ENCODE measurements around the gene PCDHA4.
"Not testable (repeated sequence)": the region's sequence is repeated elsewhere in the genome, so short reads cannot be mapped to it uniquely, and the experiment has no call there.

PCDHA4 gene

DNA sequence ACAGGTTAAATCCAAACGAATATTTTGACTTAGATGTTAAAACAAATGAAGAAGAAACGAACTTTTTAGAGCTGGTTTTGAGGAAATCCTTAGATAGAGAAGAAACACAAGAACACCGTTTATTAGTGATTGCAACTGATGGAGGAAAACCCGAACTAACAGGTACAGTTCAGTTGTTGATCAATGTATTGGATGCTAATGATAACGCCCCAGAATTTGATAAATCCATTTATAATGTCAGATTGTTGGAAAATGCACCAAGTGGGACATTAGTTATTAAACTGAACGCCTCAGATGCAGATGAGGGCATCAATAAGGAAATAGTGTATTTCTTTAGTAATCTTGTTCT lies 15.4 kb downstream of the PCDHA4 start:
- DNase-seq, result no peak

DNA sequence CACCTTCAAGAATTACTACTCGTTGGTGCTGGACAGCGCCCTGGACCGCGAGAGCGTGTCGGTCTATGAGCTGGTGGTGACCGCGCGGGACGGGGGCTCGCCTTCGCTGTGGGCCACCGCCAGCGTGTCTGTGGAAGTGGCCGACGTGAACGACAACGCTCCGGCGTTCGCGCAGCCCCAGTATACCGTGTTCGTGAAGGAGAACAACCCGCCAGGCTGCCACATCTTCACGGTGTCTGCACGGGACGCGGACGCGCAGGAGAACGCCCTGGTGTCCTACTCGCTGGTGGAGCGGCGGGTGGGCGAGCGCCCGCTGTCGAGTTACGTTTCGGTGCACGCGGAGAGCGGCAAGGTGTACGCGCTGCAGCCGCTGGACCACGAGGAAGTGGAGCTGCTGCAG lies 16.1 kb downstream of the PCDHA4 start:
- DNase-seq, result not testable (repeated sequence)

DNA sequence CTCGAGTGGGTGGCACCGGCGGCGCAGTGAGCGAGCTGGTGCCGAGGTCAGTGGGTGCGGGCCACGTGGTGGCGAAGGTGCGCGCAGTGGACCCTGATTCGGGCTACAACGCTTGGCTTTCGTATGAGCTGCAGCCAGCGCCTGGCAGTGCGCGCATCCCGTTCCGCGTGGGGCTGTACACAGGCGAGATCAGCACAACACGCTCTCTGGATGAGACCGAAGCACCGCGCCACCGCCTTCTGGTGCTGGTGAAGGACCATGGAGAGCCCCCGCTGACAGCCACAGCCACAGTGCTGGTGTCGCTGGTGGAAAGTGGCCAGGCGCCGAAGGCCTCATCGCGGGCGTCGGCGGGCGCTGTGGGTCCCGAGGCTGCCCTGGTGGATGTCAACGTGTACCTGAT lies 16.6 kb downstream of the PCDHA4 start:
- no peak for DNase-seq

DNA sequence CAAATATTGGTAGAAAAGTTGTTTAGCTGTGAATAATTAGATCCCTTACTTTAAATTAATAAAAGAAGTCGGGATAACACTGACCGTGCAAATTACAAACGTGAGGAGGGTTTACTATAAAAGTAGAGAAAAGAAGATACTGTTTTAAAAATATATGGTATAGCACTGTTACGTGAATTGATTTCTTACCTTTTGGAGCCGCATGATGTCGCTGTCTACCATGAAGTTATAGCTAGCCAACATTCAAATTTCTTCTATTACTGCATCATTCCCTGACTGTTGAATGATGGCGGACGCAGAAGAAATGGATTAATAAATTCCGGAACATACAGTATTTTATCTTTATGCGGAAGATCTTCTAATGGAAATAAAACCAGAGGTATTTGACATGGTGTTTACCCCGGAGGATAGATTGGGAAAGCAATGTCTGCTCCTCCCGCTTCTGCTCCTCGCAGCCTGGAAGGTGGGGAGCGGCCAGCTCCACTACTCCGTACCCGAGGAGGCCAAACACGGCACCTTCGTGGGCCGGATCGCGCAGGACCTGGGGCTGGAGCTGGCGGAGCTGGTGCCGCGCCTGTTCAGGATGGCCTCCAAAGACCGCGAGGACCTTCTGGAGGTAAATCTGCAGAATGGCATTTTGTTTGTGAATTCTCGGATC lies 21.0 kb downstream of the PCDHA4 start, which contains the start of gene PCDHA6:
Gene PCDHA6, plus strand, starts transcription at position 257 of the 658 bp plus-strand sequence. Its CDS starts 132 bp downstream, at position 389.
- no peak for DNase-seq

DNA sequence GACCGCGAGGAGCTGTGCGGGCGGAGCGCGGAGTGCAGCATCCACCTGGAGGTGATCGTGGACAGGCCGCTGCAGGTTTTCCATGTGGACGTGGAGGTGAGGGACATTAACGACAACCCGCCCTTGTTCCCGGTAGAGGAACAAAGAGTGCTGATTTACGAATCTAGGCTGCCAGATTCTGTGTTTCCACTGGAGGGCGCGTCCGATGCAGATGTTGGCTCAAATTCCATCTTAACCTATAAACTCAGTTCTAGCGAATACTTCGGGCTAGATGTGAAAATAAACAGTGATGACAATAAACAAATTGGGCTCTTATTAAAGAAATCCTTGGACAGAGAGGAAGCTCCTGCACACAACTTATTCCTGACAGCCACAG lies 21.5 kb downstream of the PCDHA4 start:
- no peak for DNase-seq

DNA sequence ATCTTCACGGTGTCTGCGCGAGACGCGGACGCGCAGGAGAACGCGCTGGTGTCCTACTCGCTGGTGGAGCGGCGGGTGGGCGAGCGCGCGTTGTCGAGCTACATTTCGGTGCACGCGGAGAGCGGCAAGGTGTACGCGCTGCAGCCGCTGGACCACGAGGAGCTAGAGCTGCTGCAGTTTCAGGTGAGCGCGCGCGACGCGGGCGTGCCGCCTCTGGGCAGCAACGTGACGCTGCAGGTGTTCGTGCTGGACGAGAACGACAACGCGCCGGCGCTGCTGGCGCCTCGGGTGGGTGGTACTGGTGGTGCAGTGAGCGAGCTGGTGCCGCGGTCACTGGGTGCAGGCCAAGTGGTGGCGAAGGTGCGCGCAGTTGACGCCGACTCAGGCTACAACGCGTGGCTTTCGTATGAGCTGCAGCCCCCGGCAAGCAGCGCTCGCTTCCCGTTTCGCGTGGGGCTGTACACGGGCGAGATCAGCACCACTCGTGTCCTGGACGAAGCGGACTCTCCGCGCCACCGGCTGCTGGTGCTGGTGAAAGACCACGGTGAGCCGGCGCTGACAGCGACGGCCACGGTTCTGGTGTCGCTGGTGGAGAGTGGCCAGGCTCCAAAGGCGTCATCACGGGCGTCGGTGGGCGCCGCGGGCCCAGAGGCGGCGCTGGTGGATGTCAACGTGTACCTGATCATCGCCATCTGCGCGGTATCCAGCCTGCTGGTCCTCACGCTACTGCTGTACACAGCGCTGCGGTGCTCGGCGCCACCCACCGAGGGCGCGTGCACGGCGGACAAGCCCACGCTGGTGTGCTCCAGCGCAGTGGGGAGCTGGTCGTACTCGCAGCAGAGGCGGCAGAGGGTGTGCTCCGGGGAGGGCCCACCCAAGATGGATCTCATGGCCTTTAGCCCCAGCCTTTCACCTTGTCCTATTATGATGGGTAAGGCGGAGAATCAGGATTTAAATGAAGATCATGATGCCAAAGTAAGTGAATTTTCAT lies 22.9 kb downstream of the PCDHA4 start:
- not testable (repeated sequence) for DNase-seq

DNA sequence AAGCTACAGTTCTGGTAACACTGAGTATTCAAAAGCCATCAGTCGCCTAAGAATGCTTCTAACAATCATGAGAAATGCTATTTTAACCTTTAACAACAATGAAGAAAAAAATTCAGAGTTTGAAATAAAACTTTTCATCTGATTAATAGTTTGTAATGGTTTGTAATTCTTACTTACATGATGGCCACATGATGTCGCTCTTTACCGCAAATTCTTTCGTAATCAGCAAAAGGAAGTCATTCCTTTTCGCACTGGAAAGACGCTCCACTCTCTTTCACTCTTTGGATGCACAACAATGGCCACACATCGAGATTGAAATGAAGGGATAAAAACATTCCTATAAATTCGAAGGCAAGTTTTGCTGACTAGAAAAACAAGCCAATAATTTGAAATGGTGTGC lies 27.1 kb downstream of the PCDHA4 start, which contains the start of gene PCDHA7:
Gene PCDHA7, plus strand, starts transcription at position 277 of the 400 bp plus-strand sequence. Its CDS starts 115 bp downstream, at position 392.
- DNase-seq, result no peak

DNA sequence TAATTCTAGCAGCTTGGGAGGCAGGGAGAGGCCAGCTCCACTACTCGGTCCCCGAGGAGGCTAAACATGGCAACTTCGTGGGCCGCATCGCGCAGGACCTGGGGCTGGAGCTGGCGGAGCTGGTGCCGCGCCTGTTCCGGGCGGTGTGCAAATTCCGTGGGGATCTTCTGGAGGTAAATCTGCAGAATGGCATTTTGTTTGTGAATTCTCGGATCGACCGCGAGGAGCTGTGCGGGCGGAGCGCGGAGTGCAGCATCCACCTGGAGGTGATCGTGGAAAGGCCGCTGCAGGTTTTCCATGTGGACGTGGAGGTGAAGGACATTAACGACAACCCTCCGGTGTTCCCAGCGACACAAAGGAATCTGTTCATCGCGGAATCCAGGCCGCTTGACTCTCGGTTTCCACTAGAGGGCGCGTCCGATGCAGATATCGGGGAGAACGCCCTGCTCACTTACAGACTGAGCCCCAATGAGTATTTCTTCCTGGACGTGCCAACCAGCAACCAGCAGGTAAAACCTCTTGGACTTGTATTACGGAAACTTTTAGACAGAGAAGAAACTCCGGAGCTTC lies 27.7 kb downstream of the PCDHA4 start:
- DNase-seq, result not testable (repeated sequence)

DNA sequence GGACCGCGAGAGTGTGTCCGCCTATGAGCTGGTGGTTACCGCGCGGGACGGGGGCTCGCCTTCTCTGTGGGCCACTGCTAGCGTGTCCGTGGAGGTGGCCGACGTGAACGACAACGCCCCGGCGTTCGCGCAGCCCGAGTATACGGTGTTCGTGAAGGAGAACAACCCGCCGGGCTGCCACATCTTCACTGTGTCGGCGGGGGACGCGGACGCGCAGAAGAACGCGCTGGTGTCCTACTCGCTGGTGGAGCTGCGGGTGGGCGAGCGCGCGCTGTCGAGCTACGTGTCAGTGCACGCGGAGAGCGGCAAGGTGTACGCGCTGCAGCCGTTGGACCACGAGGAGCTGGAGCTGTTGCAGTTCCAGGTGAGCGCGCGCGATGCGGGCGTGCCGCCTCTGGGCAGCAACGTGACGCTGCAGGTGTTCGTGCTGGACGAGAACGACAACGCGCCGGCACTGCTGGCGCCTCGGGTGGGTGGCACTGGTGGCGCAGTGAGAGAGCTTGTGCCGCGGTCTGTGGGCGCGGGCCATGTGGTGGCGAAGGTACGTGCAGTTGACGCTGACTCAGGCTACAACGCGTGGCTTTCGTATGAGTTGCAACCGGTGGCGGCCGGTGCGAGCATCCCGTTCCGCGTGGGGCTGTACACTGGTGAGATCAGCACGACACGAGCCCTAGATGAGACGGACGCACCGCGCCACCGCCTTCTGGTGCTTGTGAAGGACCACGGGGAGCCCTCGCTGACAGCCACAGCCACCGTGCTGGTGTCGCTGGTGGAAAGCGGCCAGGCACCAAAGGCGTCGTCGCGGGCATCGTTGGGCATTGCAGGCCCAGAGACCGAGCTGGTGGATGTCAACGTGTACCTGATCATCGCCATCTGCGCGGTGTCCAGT lies 29.0 kb downstream of the PCDHA4 start:
- no peak for DNase-seq

DNA sequence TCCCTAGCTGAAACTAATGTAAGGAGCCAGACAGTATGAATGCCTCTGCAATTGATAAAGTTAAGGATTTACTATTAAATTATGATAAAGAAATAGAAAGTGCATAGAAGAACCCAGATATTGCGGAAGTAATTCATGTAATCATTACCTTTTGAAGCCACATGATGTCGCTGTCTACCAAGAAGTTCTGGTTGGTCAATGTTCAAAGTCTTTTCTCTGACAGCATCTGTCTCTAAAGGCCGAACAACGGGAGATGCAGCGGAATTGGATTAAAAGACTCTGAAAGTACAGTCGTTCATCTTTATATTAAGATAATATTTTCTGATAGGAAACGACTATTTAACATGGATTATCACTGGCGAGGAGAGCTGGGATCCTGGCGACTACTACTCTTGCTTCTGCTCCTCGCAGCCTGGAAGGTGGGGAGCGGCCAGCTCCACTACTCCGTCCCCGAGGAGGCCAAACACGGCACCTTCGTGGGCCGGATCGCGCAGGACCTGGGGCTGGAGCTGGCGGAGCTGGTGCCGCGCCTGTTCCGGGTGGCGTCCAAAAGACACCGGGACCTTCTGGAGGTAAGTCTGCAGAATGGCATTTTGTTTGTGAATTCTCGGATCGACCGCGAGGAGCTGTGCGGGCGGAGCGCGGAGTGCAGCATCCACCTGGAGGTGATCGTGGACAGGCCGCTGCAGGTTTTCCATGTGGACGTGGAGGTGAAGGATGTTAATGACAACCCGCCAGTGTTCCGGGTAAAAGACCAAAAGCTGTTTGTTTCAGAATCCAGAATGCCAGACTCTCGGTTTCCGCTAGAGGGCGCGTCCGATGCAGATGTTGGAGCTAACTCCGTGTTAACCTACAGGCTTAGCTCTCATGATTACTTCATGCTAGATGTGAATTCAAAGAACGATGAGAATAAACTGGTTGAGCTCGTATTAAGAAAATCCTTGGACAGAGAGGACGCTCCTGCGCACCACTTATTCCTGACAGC lies 34.4 kb downstream of the PCDHA4 start, which contains the start of gene PCDHA8:
Gene PCDHA8, plus strand, starts transcription at position 210 of the 985 bp plus-strand sequence. Its CDS starts 135 bp downstream, at position 345.
- peak; percentile 8 for DNase-seq

DNA sequence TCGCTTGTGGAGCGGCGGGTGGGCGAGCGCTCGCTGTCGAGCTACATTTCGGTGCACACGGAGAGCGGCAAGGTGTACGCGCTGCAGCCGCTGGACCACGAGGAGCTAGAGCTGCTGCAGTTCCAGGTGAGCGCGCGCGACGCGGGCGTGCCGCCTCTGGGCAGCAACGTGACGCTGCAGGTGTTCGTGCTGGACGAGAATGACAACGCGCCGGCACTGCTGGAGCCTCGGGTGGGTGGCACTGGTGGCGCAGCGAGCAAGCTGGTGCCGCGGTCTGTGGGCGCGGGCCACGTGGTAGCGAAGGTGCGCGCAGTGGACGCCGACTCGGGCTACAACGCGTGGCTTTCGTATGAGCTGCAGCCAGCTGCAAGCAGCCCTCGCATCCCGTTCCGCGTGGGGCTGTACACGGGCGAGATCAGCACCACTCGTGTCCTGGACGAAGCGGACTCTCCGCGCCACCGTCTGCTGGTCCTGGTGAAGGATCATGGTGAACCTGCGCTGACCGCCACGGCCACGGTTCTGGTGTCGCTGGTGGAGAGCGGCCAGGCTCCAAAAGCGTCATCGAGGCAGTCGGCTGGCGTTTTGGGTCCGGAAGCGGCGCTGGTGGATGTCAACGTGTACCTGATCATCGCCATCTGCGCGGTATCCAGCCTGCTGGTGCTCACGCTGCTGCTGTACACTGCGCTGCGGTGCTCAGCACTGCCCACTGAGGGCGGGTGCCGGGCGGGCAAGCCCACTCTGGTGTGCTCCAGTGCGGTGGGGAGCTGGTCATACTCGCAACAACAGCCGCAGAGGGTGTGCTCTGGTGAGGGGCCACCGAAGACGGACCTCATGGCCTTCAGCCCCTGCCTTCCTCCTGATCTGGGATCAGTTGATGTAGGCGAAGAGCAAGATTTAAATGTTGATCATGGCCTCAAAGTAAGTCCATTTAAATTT lies 36.2 kb downstream of the PCDHA4 start:
- no peak for DNase-seq

DNA sequence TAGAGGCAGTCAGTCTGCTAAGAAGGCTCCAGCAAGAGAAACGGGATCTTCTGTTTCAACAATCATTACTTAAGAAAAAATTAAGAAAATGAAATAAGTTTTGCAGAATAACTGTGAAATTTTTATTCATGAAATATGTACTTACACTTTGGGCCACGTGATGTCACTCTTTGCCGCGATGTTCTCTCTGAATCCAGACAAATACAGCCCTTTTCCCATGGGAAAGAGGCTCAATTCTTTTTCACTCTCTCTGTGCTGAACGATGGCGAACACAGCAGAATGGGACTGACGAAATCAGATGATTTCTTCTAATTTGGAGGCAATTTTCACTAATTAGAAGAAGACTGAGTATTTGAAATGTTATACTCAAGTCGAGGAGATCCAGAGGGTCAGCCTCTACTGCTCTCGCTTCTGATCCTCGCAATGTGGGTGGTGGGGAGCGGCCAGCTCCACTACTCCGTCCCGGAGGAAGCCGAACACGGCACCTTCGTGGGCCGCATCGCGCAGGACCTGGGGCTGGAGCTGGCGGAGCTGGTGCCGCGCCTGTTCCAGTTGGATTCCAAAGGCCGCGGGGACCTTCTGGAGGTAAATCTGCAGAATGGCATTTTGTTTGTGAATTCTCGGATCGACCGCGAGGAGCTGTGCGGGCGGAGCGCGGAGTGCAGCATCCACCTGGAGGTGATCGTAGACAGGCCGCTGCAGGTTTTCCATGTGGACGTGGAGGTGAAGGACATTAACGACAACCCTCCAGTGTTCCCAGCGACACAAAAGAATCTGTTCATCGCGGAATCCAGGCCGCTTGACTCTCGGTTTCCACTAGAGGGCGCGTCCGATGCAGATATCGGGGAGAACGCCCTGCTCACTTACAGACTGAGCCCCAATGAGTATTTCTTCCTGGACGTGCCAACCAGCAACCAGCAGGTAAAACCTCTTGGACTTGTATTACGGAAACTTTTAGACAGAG lies 41.6 kb downstream of the PCDHA4 start, which contains the start of gene PCDHA9:
Gene PCDHA9, plus strand, starts transcription at position 244 of the 964 bp plus-strand sequence. Its CDS starts 114 bp downstream, at position 358.
- DNase-seq, result not testable (repeated sequence)

DNA sequence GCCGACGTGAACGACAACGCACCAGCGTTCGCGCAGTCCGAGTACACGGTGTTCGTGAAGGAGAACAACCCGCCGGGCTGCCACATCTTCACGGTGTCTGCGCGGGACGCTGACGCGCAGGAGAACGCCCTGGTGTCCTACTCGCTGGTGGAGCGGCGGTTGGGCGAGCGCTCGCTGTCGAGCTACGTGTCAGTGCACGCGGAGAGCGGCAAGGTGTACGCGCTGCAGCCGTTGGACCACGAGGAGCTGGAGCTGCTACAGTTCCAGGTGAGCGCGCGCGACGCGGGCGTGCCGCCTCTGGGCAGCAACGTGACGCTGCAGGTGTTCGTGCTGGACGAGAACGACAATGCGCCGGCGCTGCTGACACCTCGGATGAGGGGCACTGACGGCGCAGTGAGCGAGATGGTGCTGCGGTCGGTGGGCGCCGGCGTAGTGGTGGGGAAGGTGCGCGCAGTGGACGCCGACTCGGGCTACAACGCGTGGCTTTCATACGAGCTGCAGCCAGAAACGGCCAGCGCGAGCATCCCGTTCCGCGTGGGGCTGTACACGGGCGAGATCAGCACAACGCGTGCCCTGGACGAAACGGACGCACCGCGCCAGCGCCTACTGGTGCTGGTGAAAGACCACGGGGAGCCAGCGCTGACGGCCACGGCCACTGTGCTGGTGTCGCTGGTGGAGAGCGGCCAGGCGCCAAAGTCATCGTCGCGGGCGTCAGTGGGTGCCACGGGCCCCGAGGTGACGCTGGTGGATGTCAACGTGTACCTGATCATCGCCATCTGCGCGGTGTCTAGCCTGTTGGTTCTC lies 43.2 kb downstream of the PCDHA4 start:
- not testable (repeated sequence) for DNase-seq

DNA sequence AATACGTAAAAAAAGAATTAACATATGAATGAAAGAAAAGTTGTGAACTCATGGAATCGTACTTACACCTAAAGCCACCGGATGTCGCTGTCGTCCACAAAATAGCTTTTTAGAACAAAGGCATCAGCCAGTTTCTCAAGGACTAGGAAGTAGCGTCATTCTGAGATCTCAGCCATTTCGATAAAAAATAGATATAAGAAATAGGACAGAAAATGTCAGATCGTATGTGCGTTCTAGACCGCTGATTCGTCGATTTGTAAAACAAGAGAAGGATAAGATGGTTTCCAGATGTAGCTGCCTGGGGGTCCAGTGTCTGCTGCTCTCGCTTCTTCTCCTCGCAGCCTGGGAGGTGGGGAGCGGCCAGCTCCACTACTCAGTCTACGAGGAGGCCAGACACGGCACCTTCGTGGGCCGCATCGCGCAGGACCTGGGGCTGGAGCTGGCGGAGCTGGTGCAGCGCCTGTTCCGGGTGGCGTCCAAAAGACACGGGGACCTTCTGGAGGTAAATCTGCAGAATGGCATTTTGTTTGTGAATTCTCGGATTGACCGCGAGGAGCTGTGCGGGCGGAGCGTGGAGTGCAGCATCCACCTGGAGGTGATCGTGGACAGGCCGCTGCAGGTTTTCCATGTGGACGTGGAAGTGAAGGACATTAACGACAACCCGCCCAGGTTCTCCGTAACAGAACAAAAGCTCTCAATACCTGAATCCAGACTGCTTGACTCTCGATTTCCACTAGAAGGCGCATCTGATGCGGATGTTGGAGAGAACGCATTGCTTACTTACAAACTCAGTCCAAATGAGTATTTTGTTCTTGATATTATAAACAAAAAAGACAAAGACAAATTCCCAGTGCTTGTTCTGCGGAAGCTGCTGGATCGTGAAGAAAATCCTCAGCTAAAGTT lies 49.2 kb downstream of the PCDHA4 start, which contains the start of gene PCDHA10:
Gene PCDHA10, plus strand, starts transcription at position 126 of the 903 bp plus-strand sequence. Its CDS starts 152 bp downstream, at position 278.
- DNase-seq, result no peak

DNA sequence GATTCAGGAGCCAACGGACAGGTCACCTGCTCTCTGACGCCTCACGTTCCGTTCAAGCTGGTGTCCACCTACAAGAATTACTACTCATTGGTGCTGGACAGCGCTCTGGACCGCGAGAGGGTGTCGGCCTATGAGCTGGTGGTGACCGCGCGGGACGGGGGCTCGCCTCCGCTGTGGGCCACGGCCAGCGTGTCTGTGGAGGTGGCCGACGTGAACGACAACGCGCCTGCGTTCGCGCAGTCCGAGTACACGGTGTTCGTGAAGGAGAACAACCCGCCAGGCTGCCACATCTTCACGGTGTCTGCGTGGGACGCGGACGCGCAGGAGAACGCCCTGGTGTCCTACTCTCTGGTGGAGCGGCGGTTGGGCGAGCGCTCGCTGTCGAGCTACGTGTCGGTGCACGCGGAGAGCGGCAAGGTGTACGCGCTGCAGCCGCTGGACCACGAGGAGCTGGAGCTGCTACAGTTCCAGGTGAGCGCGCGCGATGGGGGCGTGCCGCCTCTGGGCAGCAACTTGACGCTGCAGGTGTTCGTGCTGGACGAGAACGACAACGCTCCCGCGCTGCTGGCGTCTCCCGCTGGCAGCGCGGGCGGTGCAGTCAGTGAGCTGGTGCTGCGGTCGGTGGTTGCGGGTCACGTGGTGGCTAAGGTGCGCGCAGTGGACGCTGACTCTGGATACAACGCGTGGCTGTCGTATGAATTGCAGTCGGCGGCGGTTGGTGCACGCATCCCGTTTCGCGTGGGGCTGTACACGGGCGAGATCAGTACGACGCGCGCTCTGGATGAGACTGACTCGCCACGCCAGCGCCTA lies 50.5 kb downstream of the PCDHA4 start:
- no peak for DNase-seq

DNA sequence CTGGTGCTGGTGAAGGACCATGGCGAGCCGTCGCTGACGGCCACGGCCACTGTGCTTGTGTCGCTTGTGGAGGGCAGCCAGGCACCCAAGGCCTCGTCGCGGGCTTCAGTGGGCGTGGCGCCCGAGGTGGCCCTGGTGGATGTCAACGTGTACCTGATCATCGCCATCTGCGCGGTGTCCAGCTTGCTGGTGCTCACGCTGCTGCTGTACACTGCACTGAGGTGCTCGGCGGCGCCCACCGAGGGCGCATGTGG lies 51.0 kb downstream of the PCDHA4 start:
- no peak for DNase-seq

Data from NCI-H524 treated with DMSO at 0.1 percent for 48 hours (cell line).